ENCODE data around the gene DEGS1.

DEGS1 gene

GRCh38 chr1:224182866-224183590 is at the start of gene DEGS1:
Gene DEGS1 (plus strand): TSS chr1:224183240. CDS start chr1:224183337, 97 bp downstream.
- TF ChIP-seq CTCF (IDR thresholded peaks at IDR 0.05; ENCODE audit: extremely low read depth, insufficient read depth, missing control alignments), result no peak
- in situ Hi-C loops (cut with MboI; ENCODE audit: low pct_unique_long_range_greater_than_20kb, low sequenced_read_pairs, unreplicated experiment), result no loop called here
- DNase-seq (ENCODE audit: low spot score), result peak; percentile 94

GRCh38 chr1:224133741-224134299 is 49.2 kb upstream of the DEGS1 start:
- in situ Hi-C loops (cut with MboI; ENCODE audit: low pct_unique_long_range_greater_than_20kb, low sequenced_read_pairs, unreplicated experiment), result loop anchor here (25.0 kb wide), 1 partner anchor 328 kb away; no protein-coding TSS in a partner anchor
- no peak for TF ChIP-seq CTCF (IDR thresholded peaks at IDR 0.05; ENCODE audit: extremely low read depth, insufficient read depth, missing control alignments)
- no peak for DNase-seq (ENCODE audit: low spot score)

- DNase-seq (ENCODE audit: low spot score), result no peak
- no peak for TF ChIP-seq CTCF (IDR thresholded peaks at IDR 0.05; ENCODE audit: extremely low read depth, insufficient read depth, missing control alignments)
- in situ Hi-C loops (cut with MboI; ENCODE audit: low pct_unique_long_range_greater_than_20kb, low sequenced_read_pairs, unreplicated experiment), result loop anchor here (25.0 kb wide), 1 partner anchor 325 kb away; no protein-coding TSS in a partner anchor
Observed at GRCh38 chr1:224137518-224137917, 45.5 kb upstream of the DEGS1 start.

GRCh38 chr1:224138198-224138597 is 44.8 kb upstream of the DEGS1 start:
- in situ Hi-C loops (cut with MboI; ENCODE audit: low pct_unique_long_range_greater_than_20kb, low sequenced_read_pairs, unreplicated experiment), result loop anchor here (25.0 kb wide), 1 partner anchor 324 kb away; no protein-coding TSS in a partner anchor
- no peak for TF ChIP-seq CTCF (IDR thresholded peaks at IDR 0.05; ENCODE audit: extremely low read depth, insufficient read depth, missing control alignments)
- no peak for DNase-seq (ENCODE audit: low spot score)

- in situ Hi-C loops (cut with MboI; ENCODE audit: low pct_unique_long_range_greater_than_20kb, low sequenced_read_pairs, unreplicated experiment), result loop anchor here (25.0 kb wide), 1 partner anchor 321 kb away; no protein-coding TSS in a partner anchor
- TF ChIP-seq CTCF (IDR thresholded peaks at IDR 0.05; ENCODE audit: extremely low read depth, insufficient read depth, missing control alignments), result no peak
- no peak for DNase-seq (ENCODE audit: low spot score)
Observed at GRCh38 chr1:224141693-224142092, 41.3 kb upstream of the DEGS1 start.

GRCh38 chr1:224149709-224150108 is 33.3 kb upstream of the DEGS1 start:
- no peak for DNase-seq (ENCODE audit: low spot score)
- in situ Hi-C loops (cut with MboI; ENCODE audit: low pct_unique_long_range_greater_than_20kb, low sequenced_read_pairs, unreplicated experiment), result loop anchor here (25.0 kb wide), 1 partner anchor 313 kb away; no protein-coding TSS in a partner anchor
- no peak for TF ChIP-seq CTCF (IDR thresholded peaks at IDR 0.05; ENCODE audit: extremely low read depth, insufficient read depth, missing control alignments)
